Hematopoietic multipotent progenitor cell treated with erythropoietin and hydrocortisone succinate and interleukin-3 and kit ligand, for 8 days (in vitro differentiated cells): ENCODE results near the gene PCBD2.
A peak's percentile ranks its signal among the peaks of the same experiment; 100 is the strongest.

ENCODE experiments used
- DNase-seq: peaks from one replicate; pipeline ENCODE4 v3.0.0-alpha.2; 2015

PCBD2 gene

DNA sequence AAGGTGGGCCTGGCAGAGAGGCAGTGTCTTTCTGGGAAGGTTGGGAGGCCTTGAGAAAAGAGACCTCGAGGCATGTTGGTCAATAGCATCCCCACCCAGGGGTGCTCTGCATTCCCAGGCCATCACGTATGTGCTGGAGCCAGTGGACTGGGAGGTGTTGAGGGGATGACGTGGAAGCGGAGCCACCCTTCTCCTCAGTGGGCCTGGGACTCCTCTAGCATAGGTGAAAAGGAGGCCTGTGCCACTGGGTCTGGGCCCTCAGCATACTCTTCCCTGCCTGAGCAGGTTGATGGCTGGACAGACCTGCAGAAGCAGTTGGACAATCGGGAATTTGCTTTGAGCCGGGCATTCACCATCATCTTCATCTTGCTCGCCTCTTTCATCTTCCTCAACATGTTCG lies 103.6 kb downstream of the PCBD2 start:
- DNase-seq: no peak

DNA sequence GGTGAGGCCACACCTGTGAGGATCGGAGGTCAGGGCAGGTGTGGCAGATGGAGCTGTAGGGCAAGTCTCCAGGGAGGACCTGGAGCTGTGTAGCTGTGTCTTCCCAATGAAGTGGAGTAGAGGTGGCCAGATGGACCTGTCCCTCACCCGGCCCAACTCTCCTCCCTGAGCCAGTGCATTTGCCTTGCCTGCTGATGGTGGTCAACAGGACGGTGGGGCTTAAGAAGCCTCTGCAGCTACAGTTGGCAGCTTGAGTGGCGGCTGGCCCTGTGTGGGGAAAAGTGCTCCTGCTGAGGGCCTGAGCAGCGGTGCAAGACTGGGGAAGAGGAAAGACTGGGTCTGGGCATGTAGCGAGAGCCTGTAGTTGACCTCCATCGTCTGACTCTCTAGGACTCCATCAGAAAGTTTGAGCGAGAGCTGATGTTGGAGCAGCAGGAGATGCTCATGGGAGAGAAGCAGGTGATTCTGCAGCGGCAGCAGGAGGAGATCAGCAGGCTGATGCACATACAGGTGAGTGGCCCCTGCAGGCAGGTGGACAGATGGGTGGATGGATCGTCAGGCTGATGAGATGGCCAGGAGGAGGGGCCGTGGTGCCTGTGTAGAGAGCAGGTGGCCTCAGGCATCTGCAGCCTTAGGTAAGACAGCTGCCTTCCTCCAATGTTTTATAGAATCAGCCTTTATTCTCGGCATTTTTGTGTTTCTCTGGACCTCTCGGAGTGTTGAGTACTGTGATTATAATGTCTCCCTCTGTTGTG lies 104.2 kb downstream of the PCBD2 start:
- no peak for DNase-seq

DNA sequence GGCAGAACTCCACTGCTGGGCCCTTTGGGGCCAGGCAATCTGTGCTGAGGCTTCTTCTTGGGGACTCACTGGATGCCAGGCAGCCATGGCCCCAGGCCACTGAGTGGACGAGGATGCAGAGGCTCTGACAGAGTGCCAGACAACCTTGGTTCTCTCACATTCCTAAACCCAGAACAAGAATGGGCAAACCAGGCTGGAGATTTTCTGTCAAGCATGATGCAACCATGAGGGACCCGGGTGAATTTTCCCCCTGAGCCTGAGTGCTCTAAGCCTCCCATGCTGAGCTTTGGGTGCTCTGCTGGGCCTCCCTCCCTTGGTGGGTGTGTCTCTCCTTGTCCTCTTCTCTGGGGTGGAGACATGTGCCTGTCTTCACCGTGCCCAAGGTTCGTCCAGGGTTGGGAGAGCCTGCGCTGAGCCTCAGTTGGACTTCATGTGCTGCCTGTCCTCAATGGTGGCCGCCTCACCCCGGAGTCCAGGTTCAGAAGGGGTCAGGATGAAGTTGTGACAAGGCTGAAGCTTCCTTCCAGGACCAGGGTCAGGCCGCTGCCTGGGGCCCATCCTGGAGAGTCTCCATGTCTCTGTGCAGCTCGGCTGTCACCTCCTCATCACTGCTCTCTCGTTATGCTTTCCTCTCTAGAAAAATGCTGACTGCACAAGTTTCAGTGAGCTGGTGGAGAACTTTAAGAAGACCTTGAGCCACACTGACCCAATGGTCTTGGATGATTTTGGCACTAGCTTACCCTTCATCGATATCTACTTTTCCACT lies 105.0 kb downstream of the PCBD2 start:
- DNase-seq: no peak

DNA sequence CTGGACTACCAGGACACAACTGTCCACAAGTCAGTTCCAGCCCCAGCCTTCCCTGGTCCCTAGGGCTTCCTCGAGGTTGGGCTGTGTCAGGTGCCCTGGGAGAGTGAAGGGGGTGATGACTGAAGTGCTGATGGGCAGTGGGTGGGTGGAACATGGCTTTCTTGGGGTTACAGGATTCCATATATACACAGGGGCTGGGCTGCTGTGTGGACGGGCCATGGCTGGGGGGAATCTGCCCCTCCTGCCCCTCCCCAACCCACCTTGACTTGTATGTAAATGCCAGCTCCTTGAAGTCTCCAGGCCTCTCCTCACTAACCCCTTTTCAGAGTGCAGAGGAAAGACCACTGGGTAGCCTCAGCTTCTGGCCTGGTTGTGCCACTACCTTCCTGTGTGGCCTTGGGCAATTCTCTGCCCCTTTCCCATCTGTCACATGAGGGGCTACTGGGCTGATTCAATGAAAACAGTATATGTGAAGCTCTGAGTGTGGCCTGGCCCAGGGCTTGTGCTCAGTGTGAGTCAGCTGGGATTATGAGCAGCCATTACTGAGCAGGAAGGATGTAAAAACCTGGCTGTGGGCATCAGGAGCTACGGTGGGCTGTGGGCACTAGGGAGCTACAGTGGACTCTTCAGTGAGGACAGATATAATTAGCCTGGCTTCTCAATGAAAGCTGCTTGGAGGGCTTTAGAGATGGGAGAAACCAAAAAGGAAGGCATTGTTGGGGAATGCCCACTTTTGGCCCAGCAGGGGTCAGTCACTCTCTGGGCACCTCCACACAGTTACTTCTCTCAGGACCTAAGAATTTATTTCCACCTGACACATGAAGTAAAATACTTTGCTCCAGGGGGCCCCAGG lies 105.8 kb downstream of the PCBD2 start:
- DNase-seq: peak; percentile 25

DNA sequence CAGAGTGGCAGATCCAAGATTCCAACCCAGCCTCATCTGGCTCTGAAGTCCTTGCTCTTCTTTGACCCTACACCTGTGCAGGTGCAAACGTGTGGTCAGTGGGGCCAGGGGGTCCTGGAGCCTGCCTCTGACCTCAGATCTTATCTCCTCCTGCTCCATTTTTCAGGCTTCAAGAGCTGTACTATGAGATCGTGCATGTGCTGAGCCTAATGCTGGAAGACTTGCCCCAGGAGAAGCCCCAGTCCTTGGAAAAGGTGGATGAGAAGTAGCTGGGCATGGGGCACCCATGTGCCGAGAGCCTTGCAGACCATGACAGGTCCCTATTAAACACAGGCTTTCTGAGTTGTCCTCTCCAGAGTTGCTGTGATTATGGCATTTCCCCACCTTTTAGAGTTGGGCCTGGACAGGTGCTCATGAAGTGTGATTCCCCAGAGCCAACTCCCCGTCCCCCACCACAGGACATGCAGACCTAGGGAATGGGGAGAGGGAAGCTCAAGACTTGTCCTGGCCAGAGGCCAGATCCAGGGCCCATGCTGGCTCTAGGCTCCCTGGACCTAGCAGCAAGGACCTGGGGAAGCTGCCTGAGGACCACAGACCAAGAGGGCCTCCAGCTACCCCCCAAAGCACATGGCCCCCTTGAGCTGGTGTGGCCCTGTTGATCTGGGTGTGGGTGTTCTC lies 106.6 kb downstream of the PCBD2 start:
- DNase-seq: no peak

DNA sequence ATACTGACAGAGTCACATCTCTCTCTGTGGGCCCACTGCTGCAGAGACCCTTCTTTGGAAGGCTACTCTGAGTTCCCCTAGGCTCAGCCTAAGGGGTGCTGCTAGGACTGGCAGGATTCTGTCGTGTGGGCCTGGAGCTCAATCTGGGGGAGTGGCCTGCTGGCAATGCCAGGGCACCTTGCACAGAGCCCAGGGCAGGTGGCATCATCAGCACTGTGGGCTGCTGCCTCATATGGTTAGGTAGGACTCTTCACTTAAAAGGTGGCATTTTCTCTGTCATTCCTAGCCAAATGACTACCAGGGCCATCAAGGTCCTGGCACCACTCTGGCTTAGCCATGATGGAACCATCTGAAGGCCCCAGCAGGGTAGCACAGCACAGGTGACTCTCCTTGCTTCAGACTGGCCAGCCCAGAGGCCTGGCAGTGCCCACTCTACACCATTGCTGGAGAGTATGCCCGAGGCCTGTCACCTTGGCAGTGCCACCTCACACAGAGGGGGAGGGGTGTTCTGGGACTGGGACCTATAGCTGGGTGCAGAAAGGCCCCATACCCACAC lies 107.2 kb downstream of the PCBD2 start:
- DNase-seq: no peak
